CD4-positive, CD25-positive, alpha-beta regulatory T cell (primary cell): ENCODE results near the gene CEP95. TPM values are rescaled to one million over a fixed set of nuclear protein-coding genes. Genes with fewer than 3 reads are reported as not detected.
"Not testable (repeated sequence)": the region's sequence is repeated elsewhere in the genome, so short reads cannot be mapped to it uniquely, and the experiment has no call there.

Experiments used
- ATAC-seq, 2 donors: fragments of 150-1000 bp; cut with Tn5 transposase; one replicate each; pipeline ENCODE4 v1.10.0; 2021; ENCODE audit warnings: low read depth in 2 of 2, moderate number of reproducible peaks in 2 of 2, moderate library complexity in 1 of 2
- DNase-seq, 3 donors: peaks; one replicate each; pipeline versions ENCODE4 v3.0.0 to v3.0.0-alpha.2; 2012 to 2022; ENCODE audit warnings: mixed read lengths in 1 of 3
- H3K27ac ChIP-seq: one replicate; pipeline ENCODE4 v1.7.0; 2013; ENCODE audit warnings: mild to moderate bottlenecking, low read length; ENCODE audit not compliant: insufficient read depth, poor library complexity, severe bottlenecking
- H3K27me3 ChIP-seq: one replicate; pipeline ENCODE4 v1.7.0; 2013; ENCODE audit warnings: low read length; ENCODE audit not compliant: control insufficient read depth, insufficient read depth
- H3K36me3 ChIP-seq: one replicate; pipeline ENCODE4 v1.7.0; 2013; ENCODE audit warnings: mild to moderate bottlenecking, low read length, moderate library complexity; ENCODE audit not compliant: control insufficient read depth, insufficient read depth
- H3K4me1 ChIP-seq: 2 replicates; pipeline ENCODE4 v1.7.0; 2013; ENCODE audit warnings: mild to moderate bottlenecking, low read length; ENCODE audit not compliant: insufficient read depth, control insufficient read depth, poor library complexity, severe bottlenecking
- H3K4me3 ChIP-seq: one replicate; pipeline ENCODE4 v1.7.0; 2013; ENCODE audit warnings: low read depth, mild to moderate bottlenecking, low read length, moderate library complexity
- H3K9me3 ChIP-seq, 2 experiments: 1 replicate in 1 of 2; 2 replicates in 1 of 2; pipeline ENCODE4 v1.7.0; 2013; ENCODE audit warnings: low read length in 2 of 2, mild to moderate bottlenecking in 1 of 2, moderate library complexity in 1 of 2; ENCODE audit not compliant: control insufficient read depth in 2 of 2
- H3K27ac Mint-ChIP-seq, 3 donors: one replicate each; pipeline ENCODE4 v1.8.0; 2020 to 2022; ENCODE audit warnings: mild to moderate bottlenecking in 3 of 3, mixed read lengths in 3 of 3, moderate library complexity in 2 of 3
- H3K27me3 Mint-ChIP-seq: one replicate; pipeline ENCODE4 v1.8.0; 2022; ENCODE audit warnings: mild to moderate bottlenecking, mixed read lengths
- H3K36me3 Mint-ChIP-seq: one replicate; pipeline ENCODE4 v1.8.0; 2020; ENCODE audit warnings: mixed read lengths
- H3K4me1 Mint-ChIP-seq, 4 donors: one replicate each; pipeline ENCODE4 v1.8.0; 2020 to 2022; ENCODE audit warnings: mixed read lengths in 4 of 4, mild to moderate bottlenecking in 1 of 4
- H3K4me3 Mint-ChIP-seq, 4 donors: one replicate each; pipeline ENCODE4 v1.8.0; 2020 to 2022; ENCODE audit warnings: mild to moderate bottlenecking in 4 of 4, mixed read lengths in 4 of 4, moderate library complexity in 3 of 4
- H3K9me3 Mint-ChIP-seq, 7 donors: one replicate each; pipeline ENCODE4 v1.8.0; 2020 to 2022; ENCODE audit warnings: mixed read lengths in 7 of 7, mild to moderate bottlenecking in 3 of 7, moderate library complexity in 2 of 7
- polyA plus RNA-seq, 4 donors: library from polyadenylated mRNA; unstranded; fragments of 300-500 nt; fragmentation: Illumina TruSeq; gene quantifications; one replicate each; pipeline ENCODE4 v1.2.3, GENCODE V29; 2021
- total RNA-seq: library from RNA; stranded (reverse); gene quantifications from one replicate; pipeline ENCODE4 v1.2.3, GENCODE V29; 2022

CEP95 gene
- total and polyA plus RNA-seq, 5 donors from 2014 or later: 9.2 to 173 (median 11.2) TPM

DNA sequence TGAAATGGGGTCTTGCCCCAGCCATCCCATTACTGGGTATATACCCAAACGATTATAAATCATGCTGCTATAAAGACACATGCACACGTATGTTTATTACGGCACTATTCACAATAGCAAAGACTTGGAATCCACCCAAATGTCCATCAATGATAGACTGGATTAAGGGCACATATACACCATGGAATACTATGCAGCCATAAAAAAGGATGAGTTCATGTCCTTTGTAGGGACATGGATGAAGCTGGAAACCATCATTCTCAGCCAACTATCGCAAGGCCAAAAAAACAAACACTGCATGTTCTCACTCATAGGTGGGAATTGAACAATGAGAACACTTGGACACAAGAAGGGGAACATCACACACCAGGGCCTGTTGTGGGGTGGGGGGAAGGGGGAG, 70.2 kb downstream of the CEP95 start:
- DNase-seq, H3K9me3 Mint-ChIP-seq, H3K27ac ChIP-seq, H3K27me3 Mint-ChIP-seq, H3K27me3 ChIP-seq, H3K4me1 ChIP-seq, H3K4me3 ChIP-seq, H3K9me3 ChIP-seq, H3K4me3 Mint-ChIP-seq, ATAC-seq, H3K27ac Mint-ChIP-seq: not testable (repeated sequence)
- peaks cover 24% of the 10 kb centered on the region for H3K36me3 ChIP-seq
- Mint-ChIP-seq H3K36me3 (peaks cover 18% of the 10 kb centered on the region), H3K4me1 (peaks cover 10 to 27% (median 18%) of the 10 kb centered on the region in 4 donors)

DNA sequence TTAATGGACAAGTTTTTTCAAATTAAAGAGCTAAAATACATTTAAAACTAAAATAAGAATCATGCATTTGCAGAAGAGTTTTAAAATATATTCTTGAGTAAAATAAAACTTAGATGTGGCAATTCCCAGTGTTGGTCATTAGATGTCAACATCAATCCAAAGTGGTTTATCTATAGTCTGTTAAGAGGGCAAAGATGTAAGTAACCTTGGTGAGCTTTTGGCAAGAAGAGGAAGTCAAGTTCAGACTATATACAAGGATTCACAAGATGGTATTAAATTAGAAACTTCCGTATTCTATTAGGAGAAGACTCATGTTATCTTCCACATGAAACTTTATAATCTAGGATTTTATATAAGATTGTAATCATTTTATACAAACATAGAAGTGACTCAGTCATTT, 73.1 kb downstream of the CEP95 start:
- Mint-ChIP-seq H3K36me3 (peaks cover 30% of the 10 kb centered on the region), H3K9me3 (no peaks in the 10 kb centered on the region), H3K27ac (no peak overlapping the region), H3K4me1 (peaks cover 5 to 16% (median 10%) of the 10 kb centered on the region in 4 donors), H3K4me3 (no peak overlapping the region), H3K27me3 (no peaks in the 10 kb centered on the region)
- ATAC-seq: no peak
- Histone ChIP-seq H3K36me3 (peaks cover 35% of the 10 kb centered on the region), H3K27me3 (no peaks in the 10 kb centered on the region), H3K4me1 (no peaks in the 10 kb centered on the region), H3K4me3 (no peak overlapping the region), H3K27ac (no peak overlapping the region), H3K9me3 (no peaks in the 10 kb centered on the region)
- DNase-seq: no peak

DNA sequence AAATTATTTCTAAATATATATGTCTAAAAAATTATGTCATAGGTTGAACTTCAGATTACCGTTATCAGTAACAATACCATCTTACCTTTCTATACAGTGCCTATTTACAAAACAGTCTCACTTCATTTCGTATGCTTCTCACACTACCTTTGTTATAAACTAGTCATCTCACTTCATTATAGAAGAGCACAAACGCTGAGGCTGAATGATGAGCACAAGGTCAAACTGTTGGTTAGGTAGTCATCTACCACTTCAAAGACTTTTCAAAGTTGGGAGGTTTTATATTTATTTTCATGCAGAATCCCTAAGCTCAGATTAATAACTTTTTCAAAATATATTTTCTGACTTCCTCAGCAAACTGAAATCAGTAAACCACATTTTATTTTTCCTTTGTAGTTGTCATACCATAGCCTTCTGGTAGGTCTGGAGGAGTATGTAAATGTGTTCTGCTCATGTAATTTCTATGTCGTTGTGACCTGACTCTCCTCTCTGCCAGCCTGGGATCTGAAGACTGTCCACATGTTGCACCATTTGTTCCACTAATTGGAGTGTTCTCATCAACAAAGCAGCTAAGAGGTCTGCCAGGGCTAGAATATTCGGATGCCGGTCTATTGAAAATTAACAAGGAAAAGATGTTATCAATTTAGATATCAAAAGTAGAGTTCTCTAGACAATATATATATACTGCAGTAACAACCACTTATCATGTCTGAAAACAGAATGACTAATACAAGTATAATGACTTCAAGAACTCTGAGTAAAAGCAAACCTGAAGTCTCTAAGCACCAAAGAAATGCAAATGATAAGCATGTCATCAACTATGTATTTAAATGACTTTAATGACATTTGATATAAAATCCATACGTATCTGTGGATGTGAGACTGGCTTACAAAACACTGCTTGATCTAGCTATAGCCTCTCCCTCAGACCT, 73.9 kb downstream of the CEP95 start:
- no peak overlapping the region for H3K4me3 ChIP-seq
- peaks cover 5 to 16% (median 10%) of the 10 kb centered on the region in 4 donors for H3K4me1 Mint-ChIP-seq
- peak in 1 of 2 donors; percentile 14 for ATAC-seq
- H3K9me3 Mint-ChIP-seq: no peaks in the 10 kb centered on the region
- no peak overlapping the region for H3K4me3 Mint-ChIP-seq
- H3K27ac Mint-ChIP-seq: peak overlapping the region; percentile 28 to 73 (median 43)
- H3K27me3 Mint-ChIP-seq: no peaks in the 10 kb centered on the region
- H3K27ac ChIP-seq: no peak overlapping the region
- peak in 1 of 3 donors; percentile 19 for DNase-seq
- no peaks in the 10 kb centered on the region for H3K27me3 ChIP-seq
- H3K9me3 ChIP-seq: no peaks in the 10 kb centered on the region
- peaks cover 35% of the 10 kb centered on the region for H3K36me3 ChIP-seq
- H3K36me3 Mint-ChIP-seq: peaks cover 30% of the 10 kb centered on the region
- H3K4me1 ChIP-seq: no peaks in the 10 kb centered on the region

DNA sequence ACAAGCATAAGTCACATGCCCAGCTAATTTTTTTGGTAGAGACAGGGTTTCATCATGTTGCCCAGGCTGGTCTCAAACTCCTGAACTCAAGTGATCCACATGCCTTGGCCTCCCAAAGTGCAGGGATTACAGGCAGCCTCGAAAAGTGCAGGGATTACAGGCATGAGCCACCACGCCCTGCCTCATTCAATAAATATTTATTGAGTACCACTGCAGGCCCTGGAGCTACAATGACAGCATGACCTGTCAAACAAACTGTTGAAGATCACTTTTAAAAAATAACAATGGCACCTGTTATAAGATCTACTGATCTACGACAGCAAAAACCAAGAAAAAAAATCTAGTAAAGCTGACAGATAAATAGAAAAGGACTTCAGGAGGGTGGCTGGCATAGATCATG, 76.3 kb downstream of the CEP95 start:
- H3K4me1 ChIP-seq: no peaks in the 10 kb centered on the region
- peaks cover 31% of the 10 kb centered on the region for H3K36me3 ChIP-seq
- H3K9me3 ChIP-seq: no peaks in the 10 kb centered on the region
- no peak overlapping the region for H3K4me3 Mint-ChIP-seq
- no peak overlapping the region for H3K27ac ChIP-seq
- no peak for DNase-seq
- no peak overlapping the region for H3K27ac Mint-ChIP-seq
- no peak for ATAC-seq
- H3K4me3 ChIP-seq: no peak overlapping the region
- peaks cover 5 to 12% (median 10%) of the 10 kb centered on the region in 4 donors for H3K4me1 Mint-ChIP-seq
- H3K27me3 ChIP-seq: no peaks in the 10 kb centered on the region
- no peaks in the 10 kb centered on the region for H3K27me3 Mint-ChIP-seq
- H3K36me3 Mint-ChIP-seq: peaks cover 29% of the 10 kb centered on the region
- no peaks in the 10 kb centered on the region for H3K9me3 Mint-ChIP-seq

DNA sequence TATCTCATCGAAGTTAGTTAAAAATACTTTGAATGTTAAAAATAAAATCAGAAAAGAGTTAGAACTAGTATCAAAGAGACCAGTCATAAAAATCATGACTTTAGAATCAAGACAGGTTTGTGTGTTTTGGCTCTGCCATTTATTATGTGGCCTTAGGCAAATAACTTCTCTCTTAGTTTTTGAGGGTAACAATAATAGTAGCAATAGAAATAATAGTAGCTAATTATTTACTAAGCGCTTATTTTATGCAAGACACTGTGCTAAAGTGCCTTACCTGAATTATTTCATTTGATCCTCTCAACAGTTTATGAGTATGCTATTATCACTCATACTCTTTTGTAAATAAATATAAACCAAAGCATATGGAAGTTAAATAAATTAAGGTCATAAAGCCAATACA, 78.4 kb downstream of the CEP95 start:
- peaks cover 36% of the 10 kb centered on the region for H3K36me3 ChIP-seq
- H3K27ac ChIP-seq: no peak overlapping the region
- Mint-ChIP-seq H3K9me3 (no peaks in the 10 kb centered on the region), H3K27ac (no peak overlapping the region), H3K4me3 (no peak overlapping the region), H3K4me1 (peaks cover 5 to 12% (median 10%) of the 10 kb centered on the region in 4 donors), H3K27me3 (no peaks in the 10 kb centered on the region), H3K36me3 (peaks cover 22% of the 10 kb centered on the region)
- H3K4me1 ChIP-seq: no peaks in the 10 kb centered on the region
- DNase-seq (no peak), ATAC-seq (no peak)
- no peaks in the 10 kb centered on the region for H3K27me3 ChIP-seq
- H3K4me3 ChIP-seq: no peak overlapping the region
- H3K9me3 ChIP-seq: no peaks in the 10 kb centered on the region

Other genes starting within 250 kb of the CEP95 start
- 9.3 TPM for gene TEX2, start 243.7 kb upstream of the CEP95 start, total RNA-seq
- gene TEX2, start 243.7 kb upstream of the CEP95 start, polyA plus RNA-seq: 1 to 10 TPM; 6.0 to 6.8 (median 6.1) TPM
- gene PECAM1, start 116.1 kb upstream of the CEP95 start, total RNA-seq: 8.8 TPM
- 10 to 100 TPM in 2 of 4 donors, 1 to 10 TPM in 2; 4.0 to 22.9 (median 13.3) TPM for gene PECAM1, start 116.1 kb upstream of the CEP95 start, polyA plus RNA-seq
- 0.67 TPM for gene MILR1, start 57.9 kb upstream of the CEP95 start, total RNA-seq
- not detected for gene MILR1, start 57.9 kb upstream of the CEP95 start, polyA plus RNA-seq
- 49.3 TPM for gene POLG2, start 9.9 kb upstream of the CEP95 start, total RNA-seq
- 10 to 100 TPM; 10.2 to 11.1 (median 10.2) TPM for gene POLG2, start 9.9 kb upstream of the CEP95 start, polyA plus RNA-seq
- 2,976 TPM for gene DDX5, start 688 bp upstream of the CEP95 start, total RNA-seq
- gene DDX5, start 688 bp upstream of the CEP95 start, polyA plus RNA-seq: 1,000 to 10,000 TPM in 3 of 4 donors, 100 to 1,000 TPM in 1; 887 to 1,222 (median 1,070) TPM
- 18.7 TPM for gene SMURF2, start 155.3 kb downstream of the CEP95 start, total RNA-seq
- gene SMURF2, start 155.3 kb downstream of the CEP95 start, polyA plus RNA-seq: 1 to 10 TPM; 4.0 to 4.9 (median 4.4) TPM